K562 (cell line): ENCODE measurements around the gene MAGI2.

Experiments used
- CBX2 ChIP-seq: fragments of 200-600 bp; sonication (generic); IDR thresholded peaks from one replicate; pipeline ENCODE4 v1.6.1; 2012; ENCODE audit warnings: mild to moderate bottlenecking, low read length, inconsistent platforms; ENCODE audit not compliant: insufficient read depth, poor library complexity, severe bottlenecking
- CTCF ChIP-seq, 3 experiments: IDR thresholded peaks in 2 of 3; conservative IDR thresholded peaks in 1 of 3; 2 replicates each; pipeline ENCODE4 v1.5.1; 2011 to 2012; ENCODE audit warnings: low read length in 3 of 3, mild to moderate bottlenecking in 3 of 3, control low read depth in 2 of 3, improper control_type of control experiment in 1 of 3, inconsistent platforms in 1 of 3, low read depth in 1 of 3, mixed read lengths in 1 of 3, moderate library complexity in 1 of 3; ENCODE audit not compliant: insufficient read depth in 2 of 3
- EHMT2 ChIP-seq: fragments of 450-650 bp; IDR thresholded peaks from 2 replicates; pipeline ENCODE4 v1.6.1; 2018; ENCODE audit warnings: antibody characterized with exemption
- NONO ChIP-seq, 2 experiments: fragments of 200-400 bp in 1 of 2; fragments of 450-650 bp in 1 of 2; formaldehyde crosslinking in 1 of 2; IDR thresholded peaks; 2 replicates each; pipeline ENCODE4 v1.6.1; 2017; ENCODE audit warnings: low read depth in 2 of 2, mild to moderate bottlenecking in 2 of 2, moderate library complexity in 2 of 2, low read length in 1 of 2
- RCOR1 ChIP-seq, 2 experiments: IDR thresholded peaks; 2 replicates each; pipeline ENCODE4 v1.6.1; 2012; ENCODE audit warnings: low read depth in 2 of 2, low read length in 2 of 2, borderline replicate concordance in 1 of 2, improper control_type of control experiment in 1 of 2
- SIRT6 ChIP-seq: IDR thresholded peaks from one replicate; pipeline ENCODE4 v1.6.1; 2012; ENCODE audit warnings: low read depth, mild to moderate bottlenecking, control low read depth, inconsistent platforms, low read length, moderate library complexity
- SREBF2 ChIP-seq: sonication (generic); formaldehyde crosslinking; IDR thresholded peaks from 2 replicates; pipeline ENCODE4 v1.4.0; 2020; ENCODE audit warnings: mild to moderate bottlenecking, missing genetic modification reagents
- THRA ChIP-seq: fragments of 450-650 bp; IDR thresholded peaks from 2 replicates; pipeline ENCODE4 v1.6.1; 2017; ENCODE audit warnings: mild to moderate bottlenecking, moderate library complexity
- ZNF318 ChIP-seq, 2 experiments: fragments of 450-650 bp; IDR thresholded peaks; 2 replicates each; pipeline ENCODE4 v1.6.1; 2016; ENCODE audit warnings: mild to moderate bottlenecking in 2 of 2, borderline replicate concordance in 1 of 2, low read depth in 1 of 2, moderate library complexity in 1 of 2

GRCh38 chr7:78355834-78356233 is 1097.6 kb downstream of the MAGI2 start:
- TF ChIP-seq SREBF2 (CRISPR knock-in tag), result no peak
- no peak for TF ChIP-seq ZNF318 (IDR thresholded peaks at IDR 0.05; ENCODE audit: borderline replicate concordance in 1 of 2, low read depth in 1 of 2)
- TF ChIP-seq CTCF (IDR thresholded peaks at IDR 0.05 in 2 of 3, conservative IDR thresholded peaks at IDR 0.05 in 1 of 3; ENCODE audit: insufficient read depth in 2 of 3, low read depth in 1 of 3, low read length in 3 of 3), result no peak
- no peak for TF ChIP-seq EHMT2
- TF ChIP-seq THRA, result no peak
- TF ChIP-seq RCOR1 (IDR thresholded peaks at IDR 0.05; ENCODE audit: borderline replicate concordance in 1 of 2, low read depth in 2 of 2, low read length in 2 of 2), result no peak
- TF ChIP-seq NONO (IDR thresholded peaks at IDR 0.05; ENCODE audit: low read depth in 2 of 2, low read length in 1 of 2), result no peak
- no peak for TF ChIP-seq CBX2
- no peak for TF ChIP-seq SIRT6
